ENCODE data around the gene ZNF569. TPM values are rescaled to one million over a fixed set of nuclear protein-coding genes. Genes with fewer than 3 reads are reported as not detected.
A peak's percentile ranks its signal among the peaks of the same experiment; 100 is the strongest.

ZNF569 gene
- total and polyA plus RNA-seq, 2 of the 13 experiments (the other 11 are each of a cell fraction or from before 2014, with no cell fraction given): 1.4 to 5.7 TPM

DNA sequence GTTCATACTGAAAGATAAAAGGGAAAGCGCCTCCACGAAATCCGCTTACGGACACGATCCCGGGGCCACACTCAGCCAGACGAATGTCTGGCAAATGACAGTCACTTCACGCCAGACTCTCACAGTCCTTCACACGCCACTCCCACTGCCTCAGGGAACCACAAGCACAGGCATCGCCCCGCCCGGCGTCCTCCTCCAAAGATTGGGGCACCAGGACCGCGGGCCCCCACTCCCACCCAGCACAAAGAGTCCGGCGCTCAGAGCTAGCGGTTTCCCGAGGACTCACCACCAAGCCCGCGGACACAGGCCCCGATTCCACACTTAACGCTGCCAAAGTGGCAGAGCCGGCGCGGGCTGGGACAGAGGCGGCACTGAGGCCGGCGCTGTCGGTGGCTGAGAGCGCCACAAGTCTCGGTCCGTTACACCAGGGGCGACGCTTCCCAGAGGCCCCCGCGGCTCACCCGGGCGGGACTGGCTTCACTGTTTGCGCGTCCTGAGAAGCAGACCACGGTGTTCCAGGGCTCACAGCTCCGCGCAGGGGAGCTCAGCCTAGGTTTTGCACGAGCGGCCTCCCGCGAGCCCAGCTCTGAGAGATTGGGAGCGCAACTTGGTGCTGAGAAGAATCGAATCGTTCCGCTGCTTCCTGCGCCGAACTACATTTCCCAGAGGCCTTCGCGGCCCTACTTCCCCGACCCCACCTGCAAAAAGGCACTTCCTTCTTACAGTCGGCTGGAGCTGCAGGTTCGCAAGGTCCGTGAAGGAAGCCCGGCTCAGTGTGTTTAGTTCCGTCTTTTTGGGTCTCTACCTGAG is at the start of gene ZNF569 (continued):
- TF ChIP-seq EP300 (IDR thresholded peaks at IDR 0.05; ENCODE audit: low read depth in 2 of 2, low read length in 2 of 2) (0 out of 4 replicates have a peak, but pooled peaks of 1 of the 2 experiments have one; percentile 10), EP300 (CRISPR knock-in tag; IDR thresholded peaks at IDR 0.05; ENCODE audit: borderline replicate concordance) (no peak), PRDM15 (CRISPR knock-in tag; IDR thresholded peaks at IDR 0.05) (no peak; the same call in 1 of the 2 replicates), ZNF382 (CRISPR knock-in tag; IDR thresholded peaks at IDR 0.05; ENCODE audit: borderline replicate concordance) (no peak), TCF7L2 (IDR thresholded peaks at IDR 0.05; ENCODE audit: low read depth, low read length) (no peak), NFYB (CRISPR knock-in tag; IDR thresholded peaks at IDR 0.05) (0 out of 2 replicates have a peak, but pooled peaks have one; percentile 17), ZNF124 (CRISPR knock-in tag; IDR thresholded peaks at IDR 0.05) (peak; percentile 49; the same call in 1 of the 2 replicates), NR2C2 (CRISPR knock-in tag; IDR thresholded peaks at IDR 0.05; ENCODE audit: borderline replicate concordance) (peak; percentile 97), ZSCAN30 (CRISPR knock-in tag; IDR thresholded peaks at IDR 0.05) (no peak), STAG1 (CRISPR knock-in tag; IDR thresholded peaks at IDR 0.05) (peak; percentile 10; the same call in 1 of the 2 replicates), ATRX (CRISPR knock-in tag; IDR thresholded peaks at IDR 0.05; ENCODE audit: borderline replicate concordance) (no peak), SAP130 (CRISPR knock-in tag; IDR thresholded peaks at IDR 0.05; ENCODE audit: low read depth) (peak; percentile 94), ZNF501 (CRISPR knock-in tag; IDR thresholded peaks at IDR 0.05) (peak; percentile 72), ADNP (CRISPR knock-in tag; IDR thresholded peaks at IDR 0.05) (no peak), ZNF800 (CRISPR knock-in tag; IDR thresholded peaks at IDR 0.05) (no peak), ZBTB4 (CRISPR knock-in tag; IDR thresholded peaks at IDR 0.05; ENCODE audit: borderline replicate concordance) (no peak), U2AF1 (optimal IDR thresholded peaks at IDR 0.05; ENCODE audit: low read depth, low read length) (peak; percentile 55), HIC2 (CRISPR knock-in tag; IDR thresholded peaks at IDR 0.05; ENCODE audit: low read depth) (no peak)

All from HepG2 (cell line).